Keratinocyte (primary cell): ENCODE measurements around the gene ZNF8. TPM values are rescaled to one million over a fixed set of nuclear protein-coding genes. Genes with fewer than 3 reads are reported as not detected.
"Not testable (repeated sequence)": the region's sequence is repeated elsewhere in the genome, so short reads cannot be mapped to it uniquely, and the experiment has no call there.

Source experiments
- DNase-seq: peaks from one replicate; pipeline ENCODE4 v3.0.0-alpha.2; 2011; ENCODE audit warnings: low read depth, missing footprints, low spot score
- FAIRE-seq: peaks from 2 replicates; lab custom pipeline; 2011; peaks lifted over from hg19 to GRCh38; lab: Jason Lieb, UNC
- H2AFZ ChIP-seq: 2 replicates; pipeline ENCODE4 v1.6.0; 2012; ENCODE audit warnings: low read length, control low read depth, inconsistent platforms; ENCODE audit not compliant: control insufficient read depth
- H3K27ac ChIP-seq: 2 replicates; pipeline ENCODE4 v1.5.1; 2011; ENCODE audit warnings: low read length; ENCODE audit not compliant: control insufficient read depth, insufficient read depth
- H3K27me3 ChIP-seq: 3 replicates; pipeline ENCODE4 v1.6.0; 2011; ENCODE audit warnings: low read length; ENCODE audit not compliant: control insufficient read depth, insufficient read depth; ENCODE audit errors: extremely low read depth
- H3K36me3 ChIP-seq, 2 experiments: 2 replicates in 1 of 2; 3 replicates in 1 of 2; pipeline ENCODE4 v1.5.1; 2011; ENCODE audit warnings: low read length in 2 of 2, mild to moderate bottlenecking in 1 of 2; ENCODE audit not compliant: control insufficient read depth in 2 of 2, insufficient read depth in 2 of 2; ENCODE audit errors: extremely low read depth in 1 of 2
- H3K4me1 ChIP-seq: 3 replicates; pipeline ENCODE4 v1.5.1; 2011; ENCODE audit warnings: low read length; ENCODE audit not compliant: control insufficient read depth, insufficient read depth; ENCODE audit errors: extremely low read depth
- H3K4me2 ChIP-seq: 3 replicates; pipeline ENCODE4 v1.6.0; 2011; ENCODE audit warnings: low read depth, low read length; ENCODE audit not compliant: control insufficient read depth, insufficient read depth; ENCODE audit errors: extremely low read depth
- H3K4me3 ChIP-seq, 3 experiments: fragments of 200-600 bp in 1 of 3; sonication (generic) in 1 of 3; 2 replicates in 2 of 3; 3 replicates in 1 of 3; pipeline ENCODE4 v1.5.1; 2011 to 2016; ENCODE audit warnings: low read length in 3 of 3, mild to moderate bottlenecking in 3 of 3, control low read depth in 2 of 3, inconsistent platforms in 1 of 3, low read depth in 1 of 3, mixed read lengths in 1 of 3, mixed run types in 1 of 3, moderate library complexity in 1 of 3; ENCODE audit not compliant: control insufficient read depth in 2 of 3, insufficient read depth in 2 of 3; ENCODE audit errors: extremely low read depth in 1 of 3
- H3K79me2 ChIP-seq: 2 replicates; pipeline ENCODE4 v1.6.0; 2012; ENCODE audit warnings: low read length; ENCODE audit not compliant: control insufficient read depth, insufficient read depth
- H3K9ac ChIP-seq: 3 replicates; pipeline ENCODE4 v1.6.0; 2011; ENCODE audit warnings: low read length; ENCODE audit not compliant: control insufficient read depth, insufficient read depth; ENCODE audit errors: extremely low read depth
- H3K9me1 ChIP-seq: 3 replicates; pipeline ENCODE4 v1.6.0; 2011; ENCODE audit warnings: low read length; ENCODE audit not compliant: control insufficient read depth, insufficient read depth; ENCODE audit errors: extremely low read depth
- H3K9me3 ChIP-seq: 2 replicates; pipeline ENCODE4 v1.5.1; 2012; ENCODE audit warnings: low read depth, low read length; ENCODE audit not compliant: control insufficient read depth
- H4K20me1 ChIP-seq: 3 replicates; pipeline ENCODE4 v1.6.0; 2011; ENCODE audit warnings: low read length; ENCODE audit not compliant: control insufficient read depth, insufficient read depth; ENCODE audit errors: extremely low read depth
- CTCF ChIP-seq, 3 experiments: IDR thresholded peaks in 1 of 3; conservative IDR thresholded peaks in 1 of 3; optimal IDR thresholded peaks in 1 of 3; 2 replicates in 2 of 3; 3 replicates in 1 of 3; pipeline versions ENCODE3 to v1.5.1; 2011; ENCODE audit warnings: low read length in 3 of 3, mild to moderate bottlenecking in 3 of 3, moderate library complexity in 2 of 3, control low read depth in 1 of 3, inconsistent platforms in 1 of 3; ENCODE audit not compliant: insufficient read depth in 2 of 3; ENCODE audit errors: extremely low read depth in 1 of 3
- EZH2 ChIP-seq: IDR thresholded peaks from one replicate; pipeline ENCODE4 v1.6.1; 2012; ENCODE audit warnings: inconsistent platforms, mild to moderate bottlenecking, low read length, moderate library complexity
- dilution Hi-C: fragments of 300-500 bp; cut with MboI; formaldehyde crosslinking; loops from one replicate; pipeline ENCODE4 v1.7.0; 2020; ENCODE audit warnings: low sequenced_read_pairs; ENCODE audit not compliant: extremely low pct_ligation_motif_present
- polyA plus RNA-seq, 5 experiments: library from polyadenylated mRNA; depleted of rRNA in 3 of 5; stranded (reverse) in 3 of 5; stranded (forward) in 1 of 5; unstranded in 1 of 5; fragments of >200 nt; gene quantifications; 1 replicate in 1 of 5; 2 replicates in 3 of 5; 3 replicates in 1 of 5; pipeline versions ENCODE4 v1.2.1 to v1.2.3, GENCODE V29; 2011 to 2012; ENCODE audit warnings: missing spikeins in 2 of 5, low read depth in 1 of 5, low replicate concordance in 1 of 5

ZNF8 gene
- polyA plus RNA-seq, 1 donor (not counting 4 experiments of a cell fraction or from before 2014, with no cell fraction given) = 2.7 TPM

GRCh38 chr19:58248886-58249285 lies 29.9 kb upstream of the ZNF8 start:
- Histone ChIP-seq H3K36me3 (peaks cover 49 to 50% of the 10 kb centered on the region in 2 experiments), H3K9me3 (peaks cover 39% of the 10 kb centered on the region), H2AFZ (no peak overlapping the region), H3K27me3 (no peaks in the 10 kb centered on the region), H4K20me1 (no peaks in the 10 kb centered on the region), H3K4me2 (no peak overlapping the region), H3K4me3 (no peak overlapping the region), H3K27ac (no peak overlapping the region), H3K4me1 (no peaks in the 10 kb centered on the region), H3K9ac (no peak overlapping the region), H3K9me1 (no peaks in the 10 kb centered on the region), H3K79me2 (no peaks in the 10 kb centered on the region)
- dilution Hi-C loops = no loop called here
- DNase-seq (no peak), FAIRE-seq (no peak)
- no peak for TF ChIP-seq EZH2
- TF ChIP-seq CTCF (optimal IDR thresholded peaks at IDR 0.05 in 1 of 3, IDR thresholded peaks at IDR 0.05 in 1 of 3, conservative IDR thresholded peaks at IDR 0.05 in 1 of 3; ENCODE audit: extremely low read depth in 1 of 3, insufficient read depth in 2 of 3, low read length in 3 of 3) = no peak

- Histone ChIP-seq H3K9me1 (no peaks in the 10 kb centered on the region), H3K4me1 (no peaks in the 10 kb centered on the region), H3K4me2 (no peak overlapping the region), H3K27me3 (no peaks in the 10 kb centered on the region), H4K20me1 (no peaks in the 10 kb centered on the region), H2AFZ (no peak overlapping the region), H3K79me2 (no peaks in the 10 kb centered on the region), H3K4me3 (no peak overlapping the region), H3K27ac (no peak overlapping the region), H3K36me3 (peaks cover 33 to 40% of the 10 kb centered on the region in 2 experiments), H3K9me3 (peaks cover 47% of the 10 kb centered on the region), H3K9ac (no peak overlapping the region)
- DNase-seq = no peak
- dilution Hi-C loops = no loop called here
- TF ChIP-seq CTCF (optimal IDR thresholded peaks at IDR 0.05 in 1 of 3, IDR thresholded peaks at IDR 0.05 in 1 of 3, conservative IDR thresholded peaks at IDR 0.05 in 1 of 3; ENCODE audit: extremely low read depth in 1 of 3, insufficient read depth in 2 of 3, low read length in 3 of 3) (no peak), EZH2 (no peak)
- FAIRE-seq = no peak
Measured at GRCh38 chr19:58252102-58252685, 26.6 kb upstream of the ZNF8 start.

GRCh38 chr19:58258259-58258658 lies 20.5 kb upstream of the ZNF8 start:
- H2AFZ ChIP-seq, H3K79me2 ChIP-seq, H3K4me1 ChIP-seq, H3K9ac ChIP-seq, H4K20me1 ChIP-seq, H3K4me3 ChIP-seq, dilution Hi-C loops, H3K9me1 ChIP-seq, H3K27ac ChIP-seq, H3K4me2 ChIP-seq, FAIRE-seq, DNase-seq, H3K27me3 ChIP-seq: not testable (repeated sequence)
- peaks cover 77% of the 10 kb centered on the region for H3K9me3 ChIP-seq
- peaks cover 30 to 42% of the 10 kb centered on the region in 2 experiments for H3K36me3 ChIP-seq
